ENCODE measurements around the gene ADGRV1. TPM values are rescaled to one million over a fixed set of nuclear protein-coding genes. Genes with fewer than 3 reads are reported as not detected.
A peak's percentile ranks its signal among the peaks of the same experiment; 100 is the strongest.

The ADGRV1 gene
- polyA plus RNA-seq, 1 donor from 2014 or later: 3.7 TPM

GRCh38 chr5:91016954-91017700 lies 458.5 kb downstream of the ADGRV1 start:
- H3K79me2 ChIP-seq (replicated peaks; ENCODE audit: insufficient read depth, low read length): no peaks in the 10 kb centered on the region
- no peaks in the 10 kb centered on the region for H3F3A ChIP-seq (ENCODE audit: insufficient read depth, low read length, poor library complexity, severe bottlenecking)
- H3K9me2 ChIP-seq (ENCODE audit: insufficient read depth, low read length): no peaks in the 10 kb centered on the region
- H4K20me1 ChIP-seq (ENCODE audit: insufficient read depth): no peaks in the 10 kb centered on the region
- no peaks in the 10 kb centered on the region for H3K9me3 ChIP-seq (ENCODE audit: low read length)
- H3K36me3 ChIP-seq (ENCODE audit: insufficient read depth, low read length): no peaks in the 10 kb centered on the region
- no peaks in the 10 kb centered on the region for H3K27me3 ChIP-seq (ENCODE audit: insufficient read depth, low read depth, low read length)
- TF ChIP-seq MXI1 (conservative IDR thresholded peaks at IDR 0.05; ENCODE audit: poor library complexity, severe bottlenecking) (no peak), CTCF (IDR thresholded peaks at IDR 0.05; ENCODE audit: poor library complexity, severe bottlenecking) (no peak), RAD21 (conservative IDR thresholded peaks at IDR 0.05) (no peak), SMC3 (conservative IDR thresholded peaks at IDR 0.05; ENCODE audit: poor library complexity) (no peak), POLR2AphosphoS5 (IDR thresholded peaks at IDR 0.05) (peak; percentile 21), EZH2 (IDR thresholded peaks at IDR 0.05; ENCODE audit: borderline replicate concordance, insufficient read depth, low read length, poor library complexity, severe bottlenecking) (no peak)
- H3K27ac ChIP-seq (ENCODE audit: low read length): no peak overlapping the region
- no peak overlapping the region for H3K4me3 ChIP-seq (ENCODE audit: low read length)
- no peak overlapping the region for H3K4me2 ChIP-seq (ENCODE audit: low read length)
- no peak overlapping the region for H3K9ac ChIP-seq (ENCODE audit: low read length)
- H2AFZ ChIP-seq (ENCODE audit: low read depth, low read length): no peak overlapping the region

GRCh38 chr5:91018200-91018599 lies 459.6 kb downstream of the ADGRV1 start:
- Histone ChIP-seq H3F3A (ENCODE audit: insufficient read depth, low read length, poor library complexity, severe bottlenecking) (no peaks in the 10 kb centered on the region), H3K9me2 (ENCODE audit: insufficient read depth, low read length) (no peaks in the 10 kb centered on the region), H4K20me1 (ENCODE audit: insufficient read depth) (no peaks in the 10 kb centered on the region), H2AFZ (ENCODE audit: low read depth, low read length) (no peak overlapping the region), H3K27ac (ENCODE audit: low read length) (no peak overlapping the region), H3K4me3 (ENCODE audit: low read length) (no peak overlapping the region), H3K79me2 (replicated peaks; ENCODE audit: insufficient read depth, low read length) (no peaks in the 10 kb centered on the region), H3K9me3 (ENCODE audit: low read length) (no peaks in the 10 kb centered on the region), H3K4me2 (ENCODE audit: low read length) (no peak overlapping the region), H3K9ac (ENCODE audit: low read length) (no peak overlapping the region), H3K36me3 (ENCODE audit: insufficient read depth, low read length) (no peaks in the 10 kb centered on the region), H3K27me3 (ENCODE audit: insufficient read depth, low read depth, low read length) (no peaks in the 10 kb centered on the region)
- TF ChIP-seq MXI1 (conservative IDR thresholded peaks at IDR 0.05; ENCODE audit: poor library complexity, severe bottlenecking) (no peak), REST (IDR thresholded peaks at IDR 0.05; ENCODE audit: borderline replicate concordance) (no peak), SMC3 (conservative IDR thresholded peaks at IDR 0.05; ENCODE audit: poor library complexity) (no peak), TAF1 (IDR thresholded peaks at IDR 0.05; ENCODE audit: low read depth) (no peak), CTCF (IDR thresholded peaks at IDR 0.05; ENCODE audit: poor library complexity, severe bottlenecking) (no peak)

Measured in neural cell (in vitro differentiated cells).